Amniotic epithelial cell (primary cell): ENCODE data around the gene ZP4.
"Not testable (repeated sequence)": the region's sequence is repeated elsewhere in the genome, so short reads cannot be mapped to it uniquely, and the experiment has no call there.

Experiments used
- DNase-seq: peaks from one replicate; pipeline ENCODE4 v3.0.0-alpha.2; 2010; ENCODE audit warnings: low read depth

The ZP4 gene

GRCh38 chr1:237877631-237878030 is 13.1 kb downstream of the ZP4 start:
- DNase-seq: no peak

GRCh38 chr1:237875291-237875690 is 15.4 kb downstream of the ZP4 start:
- no peak for DNase-seq

GRCh38 chr1:237873487-237874211 is 17.1 kb downstream of the ZP4 start:
- peak; percentile 27 for DNase-seq

- no peak for DNase-seq
These were observed 21.7 kb downstream of the ZP4 start for GRCh38 chr1:237868817-237869600.

GRCh38 chr1:237867380-237867888 is 23.3 kb downstream of the ZP4 start:
- no peak for DNase-seq

GRCh38 chr1:237864338-237865244 is 26.1 kb downstream of the ZP4 start:
- DNase-seq: no peak

- no peak for DNase-seq
These were observed 27.5 kb downstream of the ZP4 start for GRCh38 chr1:237863234-237863633.

- no peak for DNase-seq
These were observed 28.8 kb downstream of the ZP4 start for GRCh38 chr1:237861944-237862343.

- no peak for DNase-seq
These were observed 31.7 kb downstream of the ZP4 start for GRCh38 chr1:237858992-237859391.

- DNase-seq: no peak
These were observed 33.3 kb downstream of the ZP4 start for GRCh38 chr1:237857455-237857854.

GRCh38 chr1:237852342-237852741 is 38.4 kb downstream of the ZP4 start:
- no peak for DNase-seq

GRCh38 chr1:237851210-237851845 is 39.4 kb downstream of the ZP4 start:
- peak; percentile 9 for DNase-seq

GRCh38 chr1:237843516-237843915 is 47.2 kb downstream of the ZP4 start:
- DNase-seq: not testable (repeated sequence)

- DNase-seq: no peak
These were observed 49.2 kb downstream of the ZP4 start for GRCh38 chr1:237841485-237841884.

- DNase-seq: no peak
These were observed 51.7 kb downstream of the ZP4 start for GRCh38 chr1:237838904-237839534.

- no peak for DNase-seq
These were observed 52.4 kb downstream of the ZP4 start for GRCh38 chr1:237838320-237838719.

GRCh38 chr1:237834461-237834860 is 56.3 kb downstream of the ZP4 start:
- DNase-seq: no peak

GRCh38 chr1:237834048-237834447 is 56.7 kb downstream of the ZP4 start:
- no peak for DNase-seq

GRCh38 chr1:237832858-237833257 is 57.9 kb downstream of the ZP4 start:
- no peak for DNase-seq
